CD4-positive, alpha-beta T cell treated with Interleukin-4 for 4 hours (primary cell): ENCODE results near the gene SP2.

Experiments
- DNase-seq: peaks from one replicate; pipeline ENCODE4 v3.0.0-alpha.2; 2020

Gene SP2

GRCh38 chr17:47953909-47954308 lies 57.9 kb downstream of the SP2 start:
- DNase-seq = no peak

GRCh38 chr17:47955497-47956461 lies 59.7 kb downstream of the SP2 start:
- DNase-seq = no peak

GRCh38 chr17:47956791-47957590 lies 61.0 kb downstream of the SP2 start:
- no peak for DNase-seq

- no peak for DNase-seq
Observed at GRCh38 chr17:47957591-47958490, 61.8 kb downstream of the SP2 start, which contains the start of gene PRR15L. Gene PRR15L (minus strand): TSS chr17:47957883. CDS start chr17:47953234, 4,649 bp downstream.

- no peak for DNase-seq
Observed at GRCh38 chr17:47959825-47960655, 64.0 kb downstream of the SP2 start.

- no peak for DNase-seq
Observed at GRCh38 chr17:47961406-47961805, 65.4 kb downstream of the SP2 start.

GRCh38 chr17:47962901-47963300 lies 66.9 kb downstream of the SP2 start:
- no peak for DNase-seq

GRCh38 chr17:47964856-47965255 lies 68.8 kb downstream of the SP2 start:
- DNase-seq = no peak

GRCh38 chr17:47966079-47966519 lies 70.1 kb downstream of the SP2 start:
- no peak for DNase-seq

GRCh38 chr17:47967607-47968252 lies 71.7 kb downstream of the SP2 start:
- DNase-seq = no peak

GRCh38 chr17:47968836-47969235 lies 72.8 kb downstream of the SP2 start:
- DNase-seq = no peak

GRCh38 chr17:47969930-47970724 lies 74.1 kb downstream of the SP2 start:
- DNase-seq = no peak

- DNase-seq = peak; percentile 98
Observed at GRCh38 chr17:47970725-47971499, 74.9 kb downstream of the SP2 start, which contains the start of gene CDK5RAP3. Gene CDK5RAP3 (plus strand): TSS chr17:47971113. CDS start chr17:47971147, 34 bp downstream.

GRCh38 chr17:47973541-47973940 lies 77.5 kb downstream of the SP2 start:
- no peak for DNase-seq

- DNase-seq = no peak
Observed at GRCh38 chr17:47975189-47975822, 79.3 kb downstream of the SP2 start.

- no peak for DNase-seq
Observed at GRCh38 chr17:47975823-47976205, 79.8 kb downstream of the SP2 start.

GRCh38 chr17:47978324-47978723 lies 82.3 kb downstream of the SP2 start:
- DNase-seq = peak; percentile 28
